Loucy (cell line): ENCODE data around the gene PTPRN2.

Experiments used
- H2AFZ ChIP-seq: fragments of 200-600 bp; sonication (generic); 2 replicates; pipeline ENCODE4 v1.6.0; 2016; ENCODE audit warnings: antibody characterized with exemption, mild to moderate bottlenecking, low read length, moderate library complexity
- H3F3A ChIP-seq: fragments of 200-600 bp; 2 replicates; pipeline ENCODE4 v1.6.0; 2016; ENCODE audit warnings: antibody characterized with exemption, low read depth, mild to moderate bottlenecking
- H3K27me3 ChIP-seq: fragments of 200-600 bp; sonication (generic); 2 replicates; pipeline ENCODE4 v1.6.1; 2014; ENCODE audit warnings: low read length, mild to moderate bottlenecking; ENCODE audit not compliant: insufficient read depth, poor library complexity, severe bottlenecking
- H3K36me3 ChIP-seq: fragments of 200-600 bp; sonication (generic); 2 replicates; pipeline ENCODE4 v1.6.1; 2016; ENCODE audit warnings: low read length; ENCODE audit not compliant: insufficient read depth
- H3K4me1 ChIP-seq: fragments of 200-600 bp; sonication (generic); 2 replicates; pipeline ENCODE4 v1.5.1; 2014; ENCODE audit warnings: low read length, mild to moderate bottlenecking; ENCODE audit not compliant: insufficient read depth, poor library complexity, severe bottlenecking
- H3K4me2 ChIP-seq: fragments of 200-600 bp; sonication (generic); 2 replicates; pipeline ENCODE4 v1.6.0; 2014; ENCODE audit warnings: antibody characterized with exemption, low read length, low read depth, mild to moderate bottlenecking; ENCODE audit not compliant: poor library complexity, severe bottlenecking
- H3K4me3 ChIP-seq: fragments of 200-600 bp; sonication (generic); 2 replicates; pipeline ENCODE4 v1.5.1; 2014; ENCODE audit warnings: low read length, mild to moderate bottlenecking, mixed read lengths; ENCODE audit not compliant: poor library complexity, severe bottlenecking
- H3K79me2 ChIP-seq: fragments of 200-600 bp; sonication (generic); 2 replicates; pipeline ENCODE4 v1.6.1; 2014; ENCODE audit warnings: low read length; ENCODE audit not compliant: insufficient read depth
- H3K9ac ChIP-seq: fragments of 200-600 bp; sonication (generic); 2 replicates; pipeline ENCODE4 v1.6.0; 2014; ENCODE audit warnings: mild to moderate bottlenecking, low read depth, low read length, moderate library complexity; ENCODE audit not compliant: poor library complexity, severe bottlenecking
- H3K9me2 ChIP-seq: fragments of 200-600 bp; sonication (generic); replicated peaks from 2 replicates; pipeline ENCODE4 v1.6.1; 2016; ENCODE audit warnings: low read depth, low read length, mixed read lengths
- H3K9me3 ChIP-seq: fragments of 200-600 bp; sonication (generic); 2 replicates; pipeline ENCODE4 v1.6.1; 2014; ENCODE audit warnings: mild to moderate bottlenecking, antibody characterized with exemption, low read length, low read depth; ENCODE audit not compliant: insufficient read depth
- H4K20me1 ChIP-seq: fragments of 200-600 bp; sonication (generic); 2 replicates; pipeline ENCODE4 v1.6.0; 2014; ENCODE audit warnings: antibody characterized with exemption, low read length, mild to moderate bottlenecking; ENCODE audit not compliant: insufficient read depth, poor library complexity, severe bottlenecking
- EZH2phosphoT487 ChIP-seq: fragments of 200-600 bp; IDR thresholded peaks from 2 replicates; pipeline ENCODE4 v1.6.1; 2018; ENCODE audit warnings: antibody characterized with exemption, mild to moderate bottlenecking, moderate library complexity, borderline replicate concordance
- TF ChIP-seq, protein P1 (sequence below): fragments of 200-600 bp; sonication (generic); conservative IDR thresholded peaks from 2 replicates; pipeline ENCODE4 v1.5.1; 2014; ENCODE audit warnings: mild to moderate bottlenecking, antibody characterized with exemption, low read length

Gene PTPRN2

DNA sequence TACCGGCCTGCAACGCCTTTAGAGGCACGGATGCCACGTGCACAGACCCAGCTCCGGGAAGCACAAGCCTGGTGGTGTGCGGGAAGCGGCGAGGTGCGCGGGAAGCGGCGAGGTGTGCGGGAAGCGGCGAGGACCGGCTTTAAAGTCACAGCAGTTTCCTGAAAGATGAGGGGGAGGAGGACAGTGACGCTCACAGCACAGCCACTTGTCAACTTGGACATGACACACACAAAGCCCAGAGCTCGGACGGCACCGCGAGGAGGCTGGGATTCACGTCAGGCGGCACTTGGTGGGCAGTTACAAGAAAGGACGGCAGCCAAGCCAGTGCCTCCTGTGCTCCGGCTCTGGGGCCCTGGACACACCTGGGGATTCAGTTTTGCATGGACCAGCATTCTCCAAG lies 724.9 kb downstream of the PTPRN2 start:
- H3K9me2 ChIP-seq: no peaks in the 10 kb centered on the region

DNA sequence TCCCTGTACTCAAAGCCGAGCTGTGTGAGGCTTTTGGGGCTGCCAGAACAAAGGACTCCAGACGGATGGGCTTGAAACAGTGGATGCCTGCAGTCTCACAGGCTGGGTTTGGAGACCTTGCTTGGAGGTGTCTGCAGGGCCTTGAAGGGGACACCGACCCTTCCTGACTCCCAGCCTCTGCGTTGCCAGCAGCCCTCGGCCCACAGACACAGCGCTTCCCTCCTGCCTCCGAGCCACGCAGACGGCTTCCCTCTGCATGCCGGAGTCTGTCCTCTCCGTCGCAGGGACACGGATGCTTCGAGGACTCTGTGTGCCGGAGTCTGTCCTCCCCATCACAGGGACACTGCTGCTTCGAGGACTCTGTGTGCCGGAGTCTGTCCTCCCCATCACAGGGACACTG lies 726.1 kb downstream of the PTPRN2 start:
- Histone ChIP-seq H3K9me2 (no peaks in the 10 kb centered on the region), H3K4me3 (no peak overlapping the region), H3F3A (no peaks in the 10 kb centered on the region), H3K4me2 (no peak overlapping the region), H3K9me3 (no peaks in the 10 kb centered on the region; the same call in 1 of the 2 replicates), H3K4me1 (no peaks in the 10 kb centered on the region), H3K9ac (no peak overlapping the region), H2AFZ (no peak overlapping the region), H3K36me3 (no peaks in the 10 kb centered on the region), H3K79me2 (no peaks in the 10 kb centered on the region), H3K27me3 (no peaks in the 10 kb centered on the region), H4K20me1 (no peaks in the 10 kb centered on the region)
- no peak for TF ChIP-seq EZH2phosphoT487
- TF ChIP-seq, protein P1, sequence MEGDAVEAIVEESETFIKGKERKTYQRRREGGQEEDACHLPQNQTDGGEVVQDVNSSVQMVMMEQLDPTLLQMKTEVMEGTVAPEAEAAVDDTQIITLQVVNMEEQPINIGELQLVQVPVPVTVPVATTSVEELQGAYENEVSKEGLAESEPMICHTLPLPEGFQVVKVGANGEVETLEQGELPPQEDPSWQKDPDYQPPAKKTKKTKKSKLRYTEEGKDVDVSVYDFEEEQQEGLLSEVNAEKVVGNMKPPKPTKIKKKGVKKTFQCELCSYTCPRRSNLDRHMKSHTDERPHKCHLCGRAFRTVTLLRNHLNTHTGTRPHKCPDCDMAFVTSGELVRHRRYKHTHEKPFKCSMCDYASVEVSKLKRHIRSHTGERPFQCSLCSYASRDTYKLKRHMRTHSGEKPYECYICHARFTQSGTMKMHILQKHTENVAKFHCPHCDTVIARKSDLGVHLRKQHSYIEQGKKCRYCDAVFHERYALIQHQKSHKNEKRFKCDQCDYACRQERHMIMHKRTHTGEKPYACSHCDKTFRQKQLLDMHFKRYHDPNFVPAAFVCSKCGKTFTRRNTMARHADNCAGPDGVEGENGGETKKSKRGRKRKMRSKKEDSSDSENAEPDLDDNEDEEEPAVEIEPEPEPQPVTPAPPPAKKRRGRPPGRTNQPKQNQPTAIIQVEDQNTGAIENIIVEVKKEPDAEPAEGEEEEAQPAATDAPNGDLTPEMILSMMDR: no peak

More for the DNA sequence above, 724.9 kb downstream of the PTPRN2 start:
- Histone ChIP-seq H3K79me2 (no peaks in the 10 kb centered on the region), H3K36me3 (no peaks in the 10 kb centered on the region), H3K9me3 (no peaks in the 10 kb centered on the region; the same call in 1 of the 2 replicates), H3K4me3 (no peak overlapping the region), H3K9ac (no peak overlapping the region), H3K27me3 (no peaks in the 10 kb centered on the region), H3K4me2 (no peak overlapping the region), H3F3A (no peaks in the 10 kb centered on the region), H3K4me1 (no peaks in the 10 kb centered on the region), H2AFZ (no peak overlapping the region), H4K20me1 (no peaks in the 10 kb centered on the region)
- no peak for TF ChIP-seq EZH2phosphoT487
- TF ChIP-seq, protein P1: no peak

DNA sequence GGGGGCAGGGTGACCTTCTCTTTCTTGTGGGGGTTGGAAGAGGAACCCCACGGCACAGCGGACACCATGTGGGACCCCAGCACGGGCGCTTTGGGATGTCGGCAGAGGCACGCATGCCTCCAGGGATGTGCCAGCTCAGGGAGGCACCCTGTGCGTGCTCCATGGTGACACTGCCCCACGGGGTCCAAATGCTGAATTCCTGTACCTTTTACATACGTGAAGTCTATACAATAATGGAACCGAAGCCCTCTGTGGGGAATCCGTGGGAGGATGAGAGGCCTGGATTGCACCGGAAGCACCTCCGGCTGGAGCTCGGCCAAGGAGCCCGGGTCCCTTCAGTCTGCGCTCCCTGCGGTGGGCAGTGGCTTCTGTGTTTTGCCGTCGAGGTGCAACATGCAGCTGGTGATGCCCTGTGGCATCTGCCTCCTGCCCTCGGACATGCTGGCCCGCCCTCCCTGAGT lies 726.6 kb downstream of the PTPRN2 start:
- Histone ChIP-seq H3K36me3 (no peaks in the 10 kb centered on the region), H3K9me3 (no peaks in the 10 kb centered on the region; the same call in 1 of the 2 replicates), H2AFZ (no peak overlapping the region), H3K9ac (no peak overlapping the region), H3K27me3 (no peaks in the 10 kb centered on the region), H3K79me2 (no peaks in the 10 kb centered on the region), H4K20me1 (no peaks in the 10 kb centered on the region), H3K4me3 (no peak overlapping the region), H3K4me1 (no peaks in the 10 kb centered on the region), H3K9me2 (no peaks in the 10 kb centered on the region), H3F3A (no peaks in the 10 kb centered on the region), H3K4me2 (no peak overlapping the region)
- no peak for TF ChIP-seq EZH2phosphoT487
- TF ChIP-seq, protein P1: no peak
